Loucy (cell line): Measurements from ENCODE around the gene APOA4.

Source experiments
- H2AFZ ChIP-seq: fragments of 200-600 bp; sonication (generic); 2 replicates; pipeline ENCODE4 v1.6.0; 2016; ENCODE audit warnings: antibody characterized with exemption, mild to moderate bottlenecking, low read length, moderate library complexity
- H3F3A ChIP-seq: fragments of 200-600 bp; 2 replicates; pipeline ENCODE4 v1.6.0; 2016; ENCODE audit warnings: antibody characterized with exemption, low read depth, mild to moderate bottlenecking
- H3K27me3 ChIP-seq: fragments of 200-600 bp; sonication (generic); 2 replicates; pipeline ENCODE4 v1.6.1; 2014; ENCODE audit warnings: low read length, mild to moderate bottlenecking; ENCODE audit not compliant: insufficient read depth, poor library complexity, severe bottlenecking
- H3K36me3 ChIP-seq: fragments of 200-600 bp; sonication (generic); 2 replicates; pipeline ENCODE4 v1.6.1; 2016; ENCODE audit warnings: low read length; ENCODE audit not compliant: insufficient read depth
- H3K4me1 ChIP-seq: fragments of 200-600 bp; sonication (generic); 2 replicates; pipeline ENCODE4 v1.5.1; 2014; ENCODE audit warnings: low read length, mild to moderate bottlenecking; ENCODE audit not compliant: insufficient read depth, poor library complexity, severe bottlenecking
- H3K4me2 ChIP-seq: fragments of 200-600 bp; sonication (generic); 2 replicates; pipeline ENCODE4 v1.6.0; 2014; ENCODE audit warnings: antibody characterized with exemption, low read length, low read depth, mild to moderate bottlenecking; ENCODE audit not compliant: poor library complexity, severe bottlenecking
- H3K4me3 ChIP-seq: fragments of 200-600 bp; sonication (generic); 2 replicates; pipeline ENCODE4 v1.5.1; 2014; ENCODE audit warnings: low read length, mild to moderate bottlenecking, mixed read lengths; ENCODE audit not compliant: poor library complexity, severe bottlenecking
- H3K79me2 ChIP-seq: fragments of 200-600 bp; sonication (generic); 2 replicates; pipeline ENCODE4 v1.6.1; 2014; ENCODE audit warnings: low read length; ENCODE audit not compliant: insufficient read depth
- H3K9ac ChIP-seq: fragments of 200-600 bp; sonication (generic); 2 replicates; pipeline ENCODE4 v1.6.0; 2014; ENCODE audit warnings: mild to moderate bottlenecking, low read depth, low read length, moderate library complexity; ENCODE audit not compliant: poor library complexity, severe bottlenecking
- H3K9me2 ChIP-seq: fragments of 200-600 bp; sonication (generic); replicated peaks from 2 replicates; pipeline ENCODE4 v1.6.1; 2016; ENCODE audit warnings: low read depth, low read length, mixed read lengths
- H3K9me3 ChIP-seq: fragments of 200-600 bp; sonication (generic); 2 replicates; pipeline ENCODE4 v1.6.1; 2014; ENCODE audit warnings: mild to moderate bottlenecking, antibody characterized with exemption, low read length, low read depth; ENCODE audit not compliant: insufficient read depth
- H4K20me1 ChIP-seq: fragments of 200-600 bp; sonication (generic); 2 replicates; pipeline ENCODE4 v1.6.0; 2014; ENCODE audit warnings: antibody characterized with exemption, low read length, mild to moderate bottlenecking; ENCODE audit not compliant: insufficient read depth, poor library complexity, severe bottlenecking
- CTCF ChIP-seq: fragments of 200-600 bp; sonication (generic); conservative IDR thresholded peaks from 2 replicates; pipeline ENCODE4 v1.5.1; 2014; ENCODE audit warnings: mild to moderate bottlenecking, antibody characterized with exemption, low read length
- EZH2phosphoT487 ChIP-seq: fragments of 200-600 bp; IDR thresholded peaks from 2 replicates; pipeline ENCODE4 v1.6.1; 2018; ENCODE audit warnings: antibody characterized with exemption, mild to moderate bottlenecking, moderate library complexity, borderline replicate concordance

The APOA4 gene

DNA sequence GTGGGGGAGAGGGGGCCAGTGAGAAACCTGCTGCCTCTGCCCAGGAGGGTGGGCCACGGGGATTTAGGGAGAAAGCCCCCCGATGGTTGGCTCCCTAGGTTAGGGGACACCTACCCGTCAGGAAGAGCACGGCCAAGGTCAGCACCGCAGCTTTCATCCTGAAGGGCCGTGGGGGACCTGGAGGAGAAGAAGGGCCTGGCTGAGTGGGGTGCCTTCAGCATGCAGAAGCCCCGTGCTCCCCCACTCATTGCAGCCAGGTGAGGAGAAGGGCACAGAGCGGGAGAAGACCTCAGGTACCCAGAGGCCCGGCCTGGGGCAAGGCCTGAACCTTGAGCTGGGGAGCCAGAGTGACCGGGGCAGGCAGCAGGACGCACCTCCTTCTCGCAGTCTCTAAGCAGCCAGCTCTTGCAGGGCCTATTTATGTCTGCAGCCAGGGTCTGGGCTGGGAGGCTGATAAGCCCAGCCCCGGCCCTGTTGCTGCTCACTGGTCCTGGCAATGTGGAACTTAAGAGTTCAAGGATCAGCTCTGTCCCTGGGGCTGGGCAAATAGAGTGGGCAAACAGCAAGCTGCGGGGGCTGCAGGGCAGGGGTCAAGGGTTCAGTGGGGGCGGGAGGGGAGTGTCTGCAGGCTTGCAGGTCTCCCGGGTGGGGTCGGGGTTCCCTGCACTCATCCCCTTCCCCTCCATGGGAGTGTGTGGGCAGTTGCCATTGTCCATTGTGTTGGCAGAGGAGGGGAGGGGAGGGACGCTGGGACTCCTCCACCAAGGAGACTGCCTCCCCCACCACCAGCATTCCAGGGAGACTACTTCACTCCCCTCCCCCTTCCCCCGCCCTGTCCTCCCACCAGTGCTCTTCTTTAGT lies 14.4 kb upstream of the APOA4 start, which contains the start of gene APOA1:
TSS of gene APOA1 (minus strand) at position 392 of the 861 bp plus-strand sequence. CDS start at position 157, 235 bp downstream.
- Histone ChIP-seq H3F3A (no peaks in the 10 kb centered on the region), H3K4me2 (peak within 1 kb of the TSS; percentile 68), H3K4me3 (peak within 1 kb of the TSS; percentile 67), H3K27me3 (no peaks in the 10 kb centered on the region), H3K9ac (peak within 1 kb of the TSS; percentile 67), H4K20me1 (no peaks in the 10 kb centered on the region), H3K36me3 (no peaks in the 10 kb centered on the region), H3K79me2 (no peaks in the 10 kb centered on the region), H3K4me1 (peaks cover 18% of the 10 kb centered on the region), H2AFZ (no peak within 1 kb of the TSS; the same call in 1 of the 2 replicates), H3K9me3 (no peaks in the 10 kb centered on the region), H3K9me2 (no peaks in the 10 kb centered on the region)
- TF ChIP-seq EZH2phosphoT487: no peak
- no peak for TF ChIP-seq CTCF

DNA sequence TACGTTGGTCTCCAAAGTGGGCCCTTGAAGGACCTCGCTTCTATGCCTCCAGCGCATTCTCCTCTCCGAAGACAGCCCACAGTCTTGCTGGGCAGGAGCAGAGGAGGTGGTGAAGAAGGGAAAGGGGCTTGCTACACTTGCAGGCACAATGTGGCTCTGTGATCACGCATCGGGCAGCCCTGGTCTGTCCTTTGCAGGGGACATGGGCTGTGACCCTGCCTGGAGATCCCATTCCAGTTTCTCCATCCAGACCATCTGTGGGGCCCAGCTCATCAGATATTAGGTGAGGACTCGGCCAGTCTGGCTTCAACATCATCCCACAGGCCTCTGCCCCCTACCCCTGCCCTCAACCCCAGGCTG lies 13.5 kb upstream of the APOA4 start:
- Histone ChIP-seq H2AFZ (no peak overlapping the region; the same call in 1 of the 2 replicates), H3K36me3 (no peaks in the 10 kb centered on the region), H4K20me1 (no peaks in the 10 kb centered on the region), H3K9ac (peak overlapping the region; percentile 67), H3K4me1 (peaks cover 18% of the 10 kb centered on the region), H3K79me2 (no peaks in the 10 kb centered on the region), H3K27me3 (no peaks in the 10 kb centered on the region), H3K9me2 (no peaks in the 10 kb centered on the region), H3K9me3 (no peaks in the 10 kb centered on the region), H3K4me2 (peak overlapping the region; percentile 68), H3F3A (no peaks in the 10 kb centered on the region), H3K4me3 (peak overlapping the region; percentile 67)
- TF ChIP-seq EZH2phosphoT487 (no peak), CTCF (no peak)

GRCh38 chr11:116835791-116836631 lies 12.9 kb upstream of the APOA4 start:
- H3K9me3 ChIP-seq: no peaks in the 10 kb centered on the region
- no peaks in the 10 kb centered on the region for H3K36me3 ChIP-seq
- no peaks in the 10 kb centered on the region for H3F3A ChIP-seq
- TF ChIP-seq CTCF: peak; percentile 55
- no peak for TF ChIP-seq EZH2phosphoT487
- peaks cover 18% of the 10 kb centered on the region for H3K4me1 ChIP-seq
- H3K79me2 ChIP-seq: no peaks in the 10 kb centered on the region
- peak overlapping the region; percentile 67 for H3K4me3 ChIP-seq
- H3K27me3 ChIP-seq: no peaks in the 10 kb centered on the region
- peak overlapping the region; percentile 68 for H3K4me2 ChIP-seq
- peak overlapping the region; percentile 61 for H2AFZ ChIP-seq
- no peaks in the 10 kb centered on the region for H3K9me2 ChIP-seq
- H4K20me1 ChIP-seq: no peaks in the 10 kb centered on the region
- peak overlapping the region; percentile 67 for H3K9ac ChIP-seq
